Measurements from ENCODE around the gene NAIP.
"Not testable (repeated sequence)": the region's sequence is repeated elsewhere in the genome, so short reads cannot be mapped to it uniquely, and the experiment has no call there.

DNA sequence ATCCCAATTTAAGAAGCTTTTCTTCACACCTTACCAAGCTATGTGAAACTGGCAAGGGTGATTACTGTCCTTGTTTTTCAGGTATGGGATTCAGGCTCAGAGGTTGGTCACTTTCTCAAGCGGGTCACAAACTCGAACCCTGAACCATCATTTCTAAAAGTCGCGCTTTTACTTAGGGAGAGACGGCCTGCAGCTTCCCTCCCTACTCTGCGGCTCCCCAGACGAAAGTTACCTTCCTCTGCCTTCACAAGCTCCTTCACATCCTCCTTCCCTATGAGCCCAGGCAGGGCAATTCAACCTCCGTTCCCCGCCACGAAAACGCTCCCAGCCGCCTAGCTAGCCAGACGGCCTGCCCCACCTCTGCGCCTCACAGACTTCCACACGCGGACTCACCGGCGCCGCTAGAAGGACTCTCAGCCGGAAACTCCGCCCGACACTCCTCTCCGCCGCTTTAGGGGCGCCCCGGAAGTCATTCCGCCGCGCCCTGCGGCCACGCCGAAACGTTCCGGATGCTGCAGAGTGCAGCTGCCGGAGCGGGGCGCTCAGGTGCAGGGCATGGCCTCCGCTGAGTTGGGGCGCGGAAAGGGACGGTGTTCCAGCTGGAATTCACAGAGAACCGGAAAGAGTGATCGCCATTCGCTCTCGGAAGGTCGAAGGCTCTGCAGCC lies 42.3 kb upstream of the NAIP start, which contains the start of gene GTF2H2:
- TF ChIP-seq, protein P1, sequence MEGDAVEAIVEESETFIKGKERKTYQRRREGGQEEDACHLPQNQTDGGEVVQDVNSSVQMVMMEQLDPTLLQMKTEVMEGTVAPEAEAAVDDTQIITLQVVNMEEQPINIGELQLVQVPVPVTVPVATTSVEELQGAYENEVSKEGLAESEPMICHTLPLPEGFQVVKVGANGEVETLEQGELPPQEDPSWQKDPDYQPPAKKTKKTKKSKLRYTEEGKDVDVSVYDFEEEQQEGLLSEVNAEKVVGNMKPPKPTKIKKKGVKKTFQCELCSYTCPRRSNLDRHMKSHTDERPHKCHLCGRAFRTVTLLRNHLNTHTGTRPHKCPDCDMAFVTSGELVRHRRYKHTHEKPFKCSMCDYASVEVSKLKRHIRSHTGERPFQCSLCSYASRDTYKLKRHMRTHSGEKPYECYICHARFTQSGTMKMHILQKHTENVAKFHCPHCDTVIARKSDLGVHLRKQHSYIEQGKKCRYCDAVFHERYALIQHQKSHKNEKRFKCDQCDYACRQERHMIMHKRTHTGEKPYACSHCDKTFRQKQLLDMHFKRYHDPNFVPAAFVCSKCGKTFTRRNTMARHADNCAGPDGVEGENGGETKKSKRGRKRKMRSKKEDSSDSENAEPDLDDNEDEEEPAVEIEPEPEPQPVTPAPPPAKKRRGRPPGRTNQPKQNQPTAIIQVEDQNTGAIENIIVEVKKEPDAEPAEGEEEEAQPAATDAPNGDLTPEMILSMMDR (conservative IDR thresholded peaks at IDR 0.05; ENCODE audit: low read depth, low read length) = not testable (repeated sequence)
- not testable (repeated sequence) for TF ChIP-seq FOS (IDR thresholded peaks at IDR 0.05; ENCODE audit: low read depth, low read length); POLR2A (IDR thresholded peaks at IDR 0.05; ENCODE audit: low read depth, low read length); RAD21 (IDR thresholded peaks at IDR 0.05; ENCODE audit: low read length); MXI1 (IDR thresholded peaks at IDR 0.05; ENCODE audit: borderline replicate concordance, low read depth, low read length); CHD1 (IDR thresholded peaks at IDR 0.05; ENCODE audit: low read depth, low read length); NFE2L2 (IDR thresholded peaks at IDR 0.05; ENCODE audit: low read depth, low read length); MAZ (IDR thresholded peaks at IDR 0.05; ENCODE audit: borderline replicate concordance, low read depth, low read length)
- TF ChIP-seq, protein P2, sequence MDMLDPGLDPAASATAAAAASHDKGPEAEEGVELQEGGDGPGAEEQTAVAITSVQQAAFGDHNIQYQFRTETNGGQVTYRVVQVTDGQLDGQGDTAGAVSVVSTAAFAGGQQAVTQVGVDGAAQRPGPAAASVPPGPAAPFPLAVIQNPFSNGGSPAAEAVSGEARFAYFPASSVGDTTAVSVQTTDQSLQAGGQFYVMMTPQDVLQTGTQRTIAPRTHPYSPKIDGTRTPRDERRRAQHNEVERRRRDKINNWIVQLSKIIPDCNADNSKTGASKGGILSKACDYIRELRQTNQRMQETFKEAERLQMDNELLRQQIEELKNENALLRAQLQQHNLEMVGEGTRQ (IDR thresholded peaks at IDR 0.05; ENCODE audit: low read depth, low read length) = not testable (repeated sequence)
- TF ChIP-seq, protein P3, sequence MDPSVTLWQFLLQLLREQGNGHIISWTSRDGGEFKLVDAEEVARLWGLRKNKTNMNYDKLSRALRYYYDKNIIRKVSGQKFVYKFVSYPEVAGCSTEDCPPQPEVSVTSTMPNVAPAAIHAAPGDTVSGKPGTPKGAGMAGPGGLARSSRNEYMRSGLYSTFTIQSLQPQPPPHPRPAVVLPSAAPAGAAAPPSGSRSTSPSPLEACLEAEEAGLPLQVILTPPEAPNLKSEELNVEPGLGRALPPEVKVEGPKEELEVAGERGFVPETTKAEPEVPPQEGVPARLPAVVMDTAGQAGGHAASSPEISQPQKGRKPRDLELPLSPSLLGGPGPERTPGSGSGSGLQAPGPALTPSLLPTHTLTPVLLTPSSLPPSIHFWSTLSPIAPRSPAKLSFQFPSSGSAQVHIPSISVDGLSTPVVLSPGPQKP (IDR thresholded peaks at IDR 0.05; ENCODE audit: borderline replicate concordance, low read depth, low read length) = not testable (repeated sequence)

All from IMR-90 (cell line).